Fibroblast of skin of abdomen (primary cell): ENCODE results near the gene CYGB.
"Not testable (repeated sequence)": the region's sequence is repeated elsewhere in the genome, so short reads cannot be mapped to it uniquely, and the experiment has no call there.

Experiments
- DNase-seq: peaks from one replicate; pipeline ENCODE4 v3.0.0-alpha.2; 2013

The CYGB gene

GRCh38 chr17:76523084-76524037 lies 14.1 kb downstream of the CYGB start:
- no peak for DNase-seq

- not testable (repeated sequence) for DNase-seq
Measured at GRCh38 chr17:76521683-76522082, 15.8 kb downstream of the CYGB start.

- no peak for DNase-seq
Measured at GRCh38 chr17:76521262-76521661, 16.2 kb downstream of the CYGB start.

- no peak for DNase-seq
Measured at GRCh38 chr17:76519048-76519966, 18.2 kb downstream of the CYGB start.

DNA sequence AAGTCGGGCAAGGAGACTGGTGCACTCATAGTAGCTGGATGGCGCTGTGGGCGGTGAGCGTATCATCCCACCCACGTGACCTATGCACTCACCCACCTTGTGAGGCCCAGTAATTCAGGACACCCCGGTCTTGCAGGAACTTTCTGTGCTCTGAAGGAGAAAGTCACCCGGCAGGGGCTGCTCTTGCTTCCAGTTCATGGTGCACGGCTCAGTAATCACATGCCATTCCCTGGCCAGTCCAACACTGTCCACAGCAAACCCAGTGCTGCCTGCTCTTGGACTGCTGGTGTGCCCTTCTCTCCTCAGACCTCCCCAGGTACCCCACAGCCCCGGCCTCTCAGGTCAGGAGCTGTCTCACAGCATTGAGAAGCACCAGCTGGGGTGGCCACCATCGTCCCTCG lies 19.9 kb downstream of the CYGB start:
- DNase-seq = no peak

DNA sequence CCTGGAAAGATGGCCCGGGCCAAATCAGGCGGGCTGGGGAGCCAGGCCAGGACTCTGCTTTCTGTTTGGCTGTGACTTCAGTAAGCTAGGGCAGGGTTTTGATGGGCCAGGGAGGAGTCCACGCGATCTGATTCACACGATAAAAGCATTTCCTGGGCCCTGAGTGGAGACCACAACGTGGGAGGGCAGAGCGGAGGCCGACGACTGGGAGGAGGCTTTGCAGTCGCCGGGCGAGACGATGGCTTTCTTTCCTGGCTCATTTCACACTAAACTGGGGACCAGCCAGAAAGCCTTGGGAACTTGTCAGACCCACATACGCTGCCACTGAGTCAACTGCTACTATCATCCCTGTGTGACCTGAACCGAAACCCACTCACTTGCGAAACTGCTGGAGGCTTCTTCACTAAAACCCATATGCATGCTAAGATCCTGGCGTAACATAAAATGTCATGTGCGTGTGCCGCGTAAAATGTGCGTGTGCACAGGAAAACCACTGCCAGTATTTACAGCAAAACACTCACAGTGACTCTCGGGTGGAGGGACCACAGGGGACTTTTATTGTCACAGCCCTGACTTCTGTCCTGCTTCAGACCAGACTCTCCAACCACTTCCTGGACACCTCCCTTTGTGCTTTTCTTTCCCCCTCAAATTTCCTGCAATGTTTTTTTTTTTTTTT lies 22.1 kb downstream of the CYGB start:
- peak; percentile 78 for DNase-seq

DNA sequence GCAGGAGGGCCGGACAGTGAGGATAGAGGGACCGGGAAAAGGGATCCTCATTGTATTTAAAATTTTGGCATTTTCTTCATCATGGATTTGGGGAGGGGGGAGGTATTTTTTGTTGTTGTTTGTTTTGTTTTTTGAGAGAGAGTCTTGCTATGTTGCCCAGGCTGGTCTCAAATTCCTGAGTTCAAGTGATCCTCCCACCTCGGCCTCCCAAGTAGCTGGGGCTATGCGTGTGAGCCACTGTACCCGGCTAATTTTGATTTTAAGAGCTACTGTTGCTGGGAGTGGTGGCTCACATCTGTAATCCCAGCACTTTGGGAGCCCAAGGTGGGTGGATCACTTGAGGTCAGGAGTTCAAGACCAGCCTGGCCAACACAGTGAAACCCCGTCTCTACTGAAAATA lies 23.2 kb downstream of the CYGB start:
- not testable (repeated sequence) for DNase-seq

- DNase-seq = no peak
Measured at GRCh38 chr17:76513306-76513692, 24.2 kb downstream of the CYGB start.

- no peak for DNase-seq
Measured at GRCh38 chr17:76512366-76513305, 24.9 kb downstream of the CYGB start.

- no peak for DNase-seq
Measured at GRCh38 chr17:76511668-76512365, 25.7 kb downstream of the CYGB start.

GRCh38 chr17:76510831-76511244 lies 26.7 kb downstream of the CYGB start:
- DNase-seq = peak; percentile 34

DNA sequence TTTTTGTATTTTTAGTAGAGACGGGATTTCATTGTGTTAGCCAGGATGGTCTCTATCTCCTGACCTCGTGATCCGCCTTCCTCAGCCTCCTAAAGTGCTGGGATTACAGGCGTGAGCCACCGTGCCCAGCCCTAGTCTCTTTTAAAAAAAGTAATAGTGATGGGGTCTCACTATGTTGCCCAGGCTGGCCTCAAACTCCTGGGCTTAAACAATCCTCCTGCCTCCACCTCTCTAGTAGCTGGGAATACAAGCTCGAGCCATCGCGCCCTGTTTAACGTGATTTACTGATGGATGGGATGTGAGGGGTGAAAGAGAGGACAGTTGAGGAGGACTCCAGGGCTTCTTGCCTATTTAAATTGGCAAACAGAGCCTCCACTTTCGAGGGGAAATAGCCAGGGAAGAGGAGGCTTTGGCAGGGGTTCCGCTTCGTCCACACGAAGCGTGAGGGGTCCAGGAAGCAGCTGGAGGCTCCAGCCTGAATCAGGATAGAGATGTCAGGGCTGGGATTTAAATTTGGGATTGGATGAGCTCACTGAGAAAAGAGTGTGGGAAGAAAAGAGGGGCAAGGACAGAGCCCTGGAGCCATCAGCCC lies 28.9 kb downstream of the CYGB start:
- not testable (repeated sequence) for DNase-seq

DNA sequence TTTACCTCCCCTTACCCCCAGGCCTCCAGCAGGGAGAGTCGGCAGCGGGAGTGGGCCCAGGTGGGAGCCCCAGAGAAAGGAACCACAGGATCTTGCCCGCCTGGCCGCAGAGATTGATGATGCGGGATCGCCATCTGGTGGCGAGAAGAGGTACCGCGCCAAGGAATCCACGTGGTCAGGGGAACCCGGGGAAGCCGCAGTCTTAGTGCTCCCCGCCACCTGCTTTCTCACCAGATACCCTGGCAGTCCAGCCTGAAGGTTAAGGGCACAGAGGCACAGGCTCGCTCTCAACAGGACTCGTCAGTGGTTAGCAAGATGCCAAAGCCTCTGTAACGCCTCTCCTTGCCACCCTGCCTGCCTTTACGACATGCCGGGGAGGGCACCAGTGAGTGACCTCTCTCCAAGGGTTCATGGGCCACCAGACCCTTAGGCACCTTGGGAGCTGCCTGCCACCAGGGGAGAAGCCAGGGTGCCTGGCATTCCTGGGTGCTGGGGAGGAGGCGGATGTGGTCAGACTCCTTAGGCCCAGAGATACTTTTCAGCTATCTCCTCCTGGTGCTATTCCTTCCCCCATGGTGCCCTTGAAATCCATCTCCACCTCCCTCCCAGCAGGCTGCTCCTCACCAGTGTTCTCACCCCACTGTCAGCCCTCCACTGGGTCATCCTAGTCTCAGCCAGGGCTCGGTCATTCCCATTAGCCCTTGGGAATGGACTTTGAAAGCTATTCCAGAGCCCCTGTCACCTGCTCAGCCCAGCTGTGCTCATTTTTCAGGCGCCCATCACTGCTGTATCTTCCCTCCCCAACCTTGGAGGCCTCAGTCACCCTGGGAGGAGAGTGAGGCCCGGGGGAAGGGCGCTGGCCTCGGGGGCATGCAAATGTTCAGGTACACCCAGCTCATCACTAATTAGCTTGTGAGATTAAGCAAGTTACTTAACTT lies 30.8 kb downstream of the CYGB start:
- peak; percentile 57 for DNase-seq

DNA sequence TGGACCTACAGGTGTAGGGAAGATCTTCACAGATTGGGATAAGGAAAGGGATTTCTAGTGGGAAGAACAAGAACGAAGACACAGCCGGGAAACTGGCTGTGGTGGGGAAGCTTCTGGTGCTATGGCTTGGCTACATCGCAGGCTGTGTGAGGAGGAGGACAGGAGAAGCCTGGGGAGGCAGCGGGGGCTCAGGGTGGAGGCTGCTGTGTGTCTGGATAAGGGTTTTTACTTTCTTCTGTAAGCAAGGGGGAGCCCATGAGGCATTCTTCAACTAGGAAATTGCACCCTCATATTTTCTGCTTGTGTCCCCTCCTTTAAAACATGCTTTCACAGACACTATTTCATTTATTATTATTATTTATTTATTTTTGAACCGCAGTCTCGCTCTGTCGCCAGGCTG lies 33.4 kb downstream of the CYGB start:
- DNase-seq = no peak

DNA sequence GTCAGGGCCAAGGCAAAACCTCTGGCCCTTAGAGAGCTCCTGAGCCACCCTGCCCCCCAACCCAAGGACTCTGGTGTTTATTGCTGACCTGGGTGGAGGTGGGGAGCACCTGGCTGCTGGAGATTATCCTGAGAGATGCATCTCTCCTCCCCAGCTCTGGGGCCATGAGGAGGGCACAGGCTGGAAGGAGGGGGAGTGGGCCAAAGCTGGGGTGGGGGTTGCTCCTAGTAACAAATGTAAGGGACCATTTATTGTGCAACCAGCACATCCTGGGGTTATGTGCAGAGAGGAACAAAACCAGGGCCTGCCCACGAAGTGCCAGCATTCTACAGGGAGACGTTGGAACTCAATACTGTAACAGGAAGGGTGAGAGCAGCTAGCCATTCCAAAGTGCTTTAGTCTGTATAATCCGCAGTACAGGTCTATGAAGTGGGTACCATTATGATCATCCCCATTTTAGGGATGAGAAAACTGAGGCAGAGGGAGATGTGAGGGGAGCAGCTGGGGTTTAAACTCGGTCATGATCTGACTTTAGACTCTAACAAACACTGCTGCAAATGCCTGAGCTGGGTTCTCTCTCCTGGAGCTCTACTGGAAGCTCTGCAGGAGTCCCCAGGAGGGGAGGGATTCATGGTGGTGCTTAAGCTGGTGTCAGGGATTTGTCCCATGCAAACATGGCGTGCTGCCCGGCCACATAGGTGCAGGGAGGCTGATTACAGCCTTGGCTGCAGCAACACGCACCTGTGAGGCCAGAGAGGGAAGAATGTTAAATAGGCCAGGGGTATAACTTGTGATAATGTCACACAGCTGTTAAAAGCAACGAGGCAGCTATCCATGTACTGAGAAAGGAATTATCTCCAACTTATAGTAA lies 34.9 kb downstream of the CYGB start:
- DNase-seq = no peak

GRCh38 chr17:76501827-76502307 lies 35.6 kb downstream of the CYGB start:
- DNase-seq = no peak

GRCh38 chr17:76501018-76501826 lies 36.3 kb downstream of the CYGB start, which contains the start of gene RHBDF2:
TSS of gene RHBDF2 (minus strand) at chr17:76501423. CDS start at chr17:76481524, 19,899 bp downstream.
- peak; percentile 59 for DNase-seq
